GM21360 (cell line): ENCODE results near the gene RPH3AL.
"Not testable (repeated sequence)": the region's sequence is repeated elsewhere in the genome, so short reads cannot be mapped to it uniquely, and the experiment has no call there.

ENCODE experiments used
- ATAC-seq: cut with Tn5 transposase; IDR thresholded peaks from one replicate; pipeline ENCODE4 v1.9.1; 2021; ENCODE audit warnings: mild to moderate bottlenecking, moderate library complexity; ENCODE audit not compliant: unreplicated experiment

The RPH3AL gene

GRCh38 chr17:206484-206883 is 146.1 kb downstream of the RPH3AL start:
- ATAC-seq: not testable (repeated sequence)

GRCh38 chr17:205817-206216 is 146.8 kb downstream of the RPH3AL start:
- ATAC-seq: no peak

- no peak for ATAC-seq
Observed at GRCh38 chr17:205148-205669, 147.4 kb downstream of the RPH3AL start.

- ATAC-seq: no peak
Observed at GRCh38 chr17:204427-205147, 148.0 kb downstream of the RPH3AL start.

- ATAC-seq: no peak
Observed at GRCh38 chr17:202501-202951, 150.1 kb downstream of the RPH3AL start.

GRCh38 chr17:201736-202135 is 150.9 kb downstream of the RPH3AL start:
- not testable (repeated sequence) for ATAC-seq

- ATAC-seq: not testable (repeated sequence)
Observed at GRCh38 chr17:201257-201656, 151.3 kb downstream of the RPH3AL start.

GRCh38 chr17:200586-200985 is 152.0 kb downstream of the RPH3AL start:
- no peak for ATAC-seq

- no peak for ATAC-seq
Observed at GRCh38 chr17:199806-200545, 152.6 kb downstream of the RPH3AL start.

- ATAC-seq: no peak
Observed at GRCh38 chr17:199191-199604, 153.4 kb downstream of the RPH3AL start.

- not testable (repeated sequence) for ATAC-seq
Observed at GRCh38 chr17:198225-198624, 154.4 kb downstream of the RPH3AL start.

- no peak for ATAC-seq
Observed at GRCh38 chr17:197352-197751, 155.3 kb downstream of the RPH3AL start.

- ATAC-seq: no peak
Observed at GRCh38 chr17:194828-195602, 157.6 kb downstream of the RPH3AL start.

GRCh38 chr17:193841-194806 is 158.5 kb downstream of the RPH3AL start:
- no peak for ATAC-seq

GRCh38 chr17:193426-193810 is 159.2 kb downstream of the RPH3AL start:
- no peak for ATAC-seq

GRCh38 chr17:192666-193425 is 159.8 kb downstream of the RPH3AL start:
- no peak for ATAC-seq

- ATAC-seq: no peak
Observed at GRCh38 chr17:189444-189843, 163.2 kb downstream of the RPH3AL start.

GRCh38 chr17:187130-187529 is 165.5 kb downstream of the RPH3AL start:
- no peak for ATAC-seq

GRCh38 chr17:185445-186138 is 167.0 kb downstream of the RPH3AL start:
- ATAC-seq: no peak
